MM.1S (cell line): ENCODE data around the gene RUSF1.

Experiments used
- DNase-seq: peaks from one replicate; pipeline ENCODE4 v3.0.0-alpha.2; 2015
- H2AFZ ChIP-seq: fragments of 300-600 bp; sonication (generic); 2 replicates; pipeline ENCODE4 v1.6.0; 2016; ENCODE audit warnings: antibody characterized with exemption, low read length
- H3F3A ChIP-seq: fragments of 300-600 bp; sonication (generic); 2 replicates; pipeline ENCODE4 v1.6.1; 2016; ENCODE audit warnings: mild to moderate bottlenecking, antibody characterized with exemption, low read length, moderate library complexity, mixed read lengths; ENCODE audit not compliant: insufficient read depth
- H3K27ac ChIP-seq: fragments of 300-600 bp; sonication (generic); 2 replicates; pipeline ENCODE4 v1.5.1; 2016; ENCODE audit warnings: mild to moderate bottlenecking, low read length
- H3K27me3 ChIP-seq: fragments of 300-600 bp; sonication (generic); replicated peaks from 2 replicates; pipeline ENCODE4 v1.6.0; 2016; ENCODE audit warnings: low read length; ENCODE audit not compliant: insufficient read depth
- H3K36me3 ChIP-seq: fragments of 300-600 bp; sonication (generic); replicated peaks from 2 replicates; pipeline ENCODE4 v1.6.1; 2016; ENCODE audit warnings: mild to moderate bottlenecking, low read length, mixed read lengths; ENCODE audit not compliant: insufficient read depth
- H3K4me1 ChIP-seq: fragments of 300-600 bp; sonication (generic); 2 replicates; pipeline ENCODE4 v1.6.1; 2016; ENCODE audit warnings: low read length, mixed read lengths
- H3K4me2 ChIP-seq: fragments of 300-600 bp; sonication (generic); 2 replicates; pipeline ENCODE4 v1.6.0; 2016; ENCODE audit warnings: low read depth, low read length
- H3K4me3 ChIP-seq: fragments of 300-600 bp; sonication (generic); 2 replicates; pipeline ENCODE4 v1.5.1; 2016; ENCODE audit warnings: low read length, mixed read lengths
- H3K79me2 ChIP-seq: fragments of 300-600 bp; sonication (generic); 2 replicates; pipeline ENCODE4 v1.6.1; 2016; ENCODE audit warnings: mixed run types, low read length, mixed read lengths
- H3K9ac ChIP-seq: fragments of 300-600 bp; sonication (generic); 2 replicates; pipeline ENCODE4 v1.6.1; 2016; ENCODE audit warnings: low read length, mixed read lengths
- H3K9me2 ChIP-seq: fragments of 300-600 bp; sonication (generic); replicated peaks from 2 replicates; pipeline ENCODE4 v1.6.1; 2016; ENCODE audit warnings: mild to moderate bottlenecking, low read length, mixed read lengths; ENCODE audit not compliant: insufficient read depth
- H3K9me3 ChIP-seq: fragments of 300-600 bp; sonication (generic); replicated peaks from 2 replicates; pipeline ENCODE4 v1.6.1; 2016; ENCODE audit warnings: mild to moderate bottlenecking, low read length, mixed read lengths; ENCODE audit not compliant: insufficient read depth
- H4K20me1 ChIP-seq: fragments of 300-600 bp; sonication (generic); 2 replicates; pipeline ENCODE4 v1.6.1; 2016; ENCODE audit warnings: mild to moderate bottlenecking, low read length, moderate library complexity, mixed read lengths; ENCODE audit not compliant: insufficient read depth
- EZH2 ChIP-seq: fragments of 300-600 bp; sonication (generic); optimal IDR thresholded peaks from 2 replicates; pipeline ENCODE3; 2017; ENCODE audit warnings: low read depth, mild to moderate bottlenecking, antibody characterized with exemption, low read length, mixed read lengths
- EZH2phosphoT487 ChIP-seq: fragments of 300-600 bp; sonication (generic); IDR thresholded peaks from 2 replicates; pipeline ENCODE4 v1.6.1; 2018; ENCODE audit warnings: antibody characterized with exemption, low read length
- TF ChIP-seq, protein P1 (sequence below): fragments of 300-600 bp; sonication (generic); IDR thresholded peaks from 2 replicates; pipeline ENCODE4 v1.5.1; 2016; ENCODE audit warnings: antibody characterized with exemption, low read length, mixed read lengths

The RUSF1 gene

GRCh38 chr16:31461921-31462804, 46.0 kb downstream of the RUSF1 start:
- H3F3A ChIP-seq: peaks cover 19% of the 10 kb centered on the region
- H3K36me3 ChIP-seq: no peaks in the 10 kb centered on the region
- no peaks in the 10 kb centered on the region for H3K9me2 ChIP-seq
- H2AFZ ChIP-seq: no peak overlapping the region
- H3K27ac ChIP-seq: no peak overlapping the region
- H3K4me1 ChIP-seq: peaks cover 5% of the 10 kb centered on the region
- H3K9me3 ChIP-seq: no peaks in the 10 kb centered on the region
- no peaks in the 10 kb centered on the region for H4K20me1 ChIP-seq
- no peak for TF ChIP-seq EZH2
- no peak for TF ChIP-seq EZH2phosphoT487
- peaks cover 26% of the 10 kb centered on the region for H3K79me2 ChIP-seq
- no peak overlapping the region for H3K9ac ChIP-seq
- no peak for DNase-seq
- no peak overlapping the region for H3K4me2 ChIP-seq
- H3K4me3 ChIP-seq: no peak overlapping the region
- H3K27me3 ChIP-seq: no peaks in the 10 kb centered on the region

DNA sequence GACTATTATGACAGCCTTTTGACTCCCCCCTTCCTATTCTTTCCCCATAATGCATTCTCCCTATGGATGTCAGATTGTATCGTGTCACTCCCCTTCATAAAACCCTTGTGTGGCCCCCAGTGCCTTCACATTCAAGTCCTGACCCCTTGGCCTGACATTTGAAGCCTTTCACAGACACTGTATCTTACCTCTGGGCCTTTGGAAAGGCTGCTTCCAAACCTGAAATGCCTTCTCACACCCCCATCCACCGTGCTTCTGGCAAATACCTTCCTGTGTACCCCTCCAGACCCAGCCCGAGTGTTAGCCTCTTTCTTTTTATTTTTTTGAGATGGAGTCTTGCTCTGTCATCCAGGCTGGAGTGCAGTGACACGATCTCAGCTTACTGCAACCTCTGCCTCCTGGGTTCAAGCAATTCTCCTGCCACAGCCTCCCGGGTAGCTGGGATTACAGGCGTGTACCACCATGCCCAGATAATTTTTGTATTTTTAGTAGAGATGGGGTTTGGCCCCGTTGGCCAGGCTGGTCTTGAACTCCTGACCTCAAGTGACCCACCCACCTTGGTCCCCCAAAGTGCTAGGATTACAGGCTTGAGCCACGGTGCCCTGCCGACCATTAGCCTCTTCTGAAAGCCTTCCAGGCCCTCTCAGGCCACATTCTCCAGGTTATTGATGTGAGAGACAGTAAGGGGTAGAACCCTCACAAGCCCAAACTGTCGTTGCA, 46.8 kb downstream of the RUSF1 start:
- H3K27me3 ChIP-seq: no peaks in the 10 kb centered on the region
- H3K4me2 ChIP-seq: no peak overlapping the region
- no peak for TF ChIP-seq EZH2
- TF ChIP-seq, protein P1, sequence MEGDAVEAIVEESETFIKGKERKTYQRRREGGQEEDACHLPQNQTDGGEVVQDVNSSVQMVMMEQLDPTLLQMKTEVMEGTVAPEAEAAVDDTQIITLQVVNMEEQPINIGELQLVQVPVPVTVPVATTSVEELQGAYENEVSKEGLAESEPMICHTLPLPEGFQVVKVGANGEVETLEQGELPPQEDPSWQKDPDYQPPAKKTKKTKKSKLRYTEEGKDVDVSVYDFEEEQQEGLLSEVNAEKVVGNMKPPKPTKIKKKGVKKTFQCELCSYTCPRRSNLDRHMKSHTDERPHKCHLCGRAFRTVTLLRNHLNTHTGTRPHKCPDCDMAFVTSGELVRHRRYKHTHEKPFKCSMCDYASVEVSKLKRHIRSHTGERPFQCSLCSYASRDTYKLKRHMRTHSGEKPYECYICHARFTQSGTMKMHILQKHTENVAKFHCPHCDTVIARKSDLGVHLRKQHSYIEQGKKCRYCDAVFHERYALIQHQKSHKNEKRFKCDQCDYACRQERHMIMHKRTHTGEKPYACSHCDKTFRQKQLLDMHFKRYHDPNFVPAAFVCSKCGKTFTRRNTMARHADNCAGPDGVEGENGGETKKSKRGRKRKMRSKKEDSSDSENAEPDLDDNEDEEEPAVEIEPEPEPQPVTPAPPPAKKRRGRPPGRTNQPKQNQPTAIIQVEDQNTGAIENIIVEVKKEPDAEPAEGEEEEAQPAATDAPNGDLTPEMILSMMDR: no peak
- TF ChIP-seq EZH2phosphoT487: no peak
- no peaks in the 10 kb centered on the region for H3K9me2 ChIP-seq
- no peak overlapping the region for H3K27ac ChIP-seq
- peaks cover 34% of the 10 kb centered on the region for H3K79me2 ChIP-seq
- DNase-seq: no peak
- H4K20me1 ChIP-seq: no peaks in the 10 kb centered on the region
- no peak overlapping the region for H2AFZ ChIP-seq
- no peaks in the 10 kb centered on the region for H3K9me3 ChIP-seq
- H3F3A ChIP-seq: peaks cover 19% of the 10 kb centered on the region
- no peak overlapping the region for H3K4me3 ChIP-seq
- H3K36me3 ChIP-seq: no peaks in the 10 kb centered on the region
- H3K4me1 ChIP-seq: peaks cover 5% of the 10 kb centered on the region
- H3K9ac ChIP-seq: no peak overlapping the region

GRCh38 chr16:31460582-31461002, 47.6 kb downstream of the RUSF1 start:
- H3F3A ChIP-seq: peaks cover 19% of the 10 kb centered on the region
- peaks cover 5% of the 10 kb centered on the region for H3K4me1 ChIP-seq
- H4K20me1 ChIP-seq: no peaks in the 10 kb centered on the region
- peak; percentile 56 for DNase-seq
- no peak overlapping the region; the same call in 1 of the 2 replicates for H3K27ac ChIP-seq
- TF ChIP-seq, protein P1: peak; percentile 57
- TF ChIP-seq EZH2phosphoT487: no peak
- peak overlapping the region; percentile 76 for H3K4me3 ChIP-seq
- no peaks in the 10 kb centered on the region for H3K9me3 ChIP-seq
- peak overlapping the region; percentile 90; the same call in 1 of the 2 replicates for H3K4me2 ChIP-seq
- H3K79me2 ChIP-seq: peaks cover 39% of the 10 kb centered on the region
- no peaks in the 10 kb centered on the region for H3K9me2 ChIP-seq
- no peaks in the 10 kb centered on the region for H3K36me3 ChIP-seq
- H3K27me3 ChIP-seq: no peaks in the 10 kb centered on the region
- H3K9ac ChIP-seq: no peak overlapping the region; the same call in 1 of the 2 replicates
- H2AFZ ChIP-seq: peak overlapping the region; percentile 74
